AG04450 (cell line): ENCODE measurements around the gene SLTM. TPM values are rescaled to one million over a fixed set of nuclear protein-coding genes. Genes with fewer than 3 reads are reported as not detected.

ENCODE experiments used
- CTCF ChIA-PET: fragments of 300-600, 350-600 bp; formaldehyde crosslinking; extraction: SDS; loops from one replicate; lab custom pipeline; 2022; ENCODE audit warnings: antibody characterized with exemption, inconsistent platforms; lab: Charles Lee
- POLR2A ChIA-PET: fragments of 350-600 bp; formaldehyde crosslinking; extraction: SDS; loops from one replicate; lab custom pipeline; 2021; ENCODE audit warnings: antibody characterized with exemption, inconsistent platforms; lab: Yijun Ruan, JAX
- DNase-seq: peaks from one replicate; pipeline ENCODE4 v3.0.0-alpha.2; 2011; ENCODE audit warnings: low read depth, low spot score
- H3K27ac ChIP-seq: one replicate; pipeline ENCODE4 v1.5.1; 2012; ENCODE audit warnings: low read depth, low read length, control low read depth
- H3K27me3 ChIP-seq: one replicate; pipeline ENCODE4 v1.6.0; 2012; ENCODE audit warnings: low read length; ENCODE audit not compliant: control insufficient read depth, insufficient read depth
- H3K4me3 ChIP-seq: 2 replicates; pipeline ENCODE4 v1.5.1; 2011; ENCODE audit warnings: mild to moderate bottlenecking, low read depth, low read length, control low read depth
- H3K9me3 ChIP-seq: 2 replicates; pipeline ENCODE4 v1.5.1; 2012; ENCODE audit warnings: low read length; ENCODE audit not compliant: control insufficient read depth, insufficient read depth
- polyA plus RNA-seq: library from polyadenylated mRNA; depleted of rRNA; stranded (reverse); fragments of >200 nt; gene quantifications from 2 replicates; pipeline ENCODE4 v1.2.3, GENCODE V29; 2011
- TF ChIP-seq, protein P1 (sequence below): IDR thresholded peaks from 2 replicates; pipeline ENCODE4 v1.5.1; 2011; ENCODE audit warnings: low read depth, low read length, control low read depth, inconsistent platforms

SLTM gene
- polyA plus RNA-seq, 1 experiment, result 36.2 TPM

DNA sequence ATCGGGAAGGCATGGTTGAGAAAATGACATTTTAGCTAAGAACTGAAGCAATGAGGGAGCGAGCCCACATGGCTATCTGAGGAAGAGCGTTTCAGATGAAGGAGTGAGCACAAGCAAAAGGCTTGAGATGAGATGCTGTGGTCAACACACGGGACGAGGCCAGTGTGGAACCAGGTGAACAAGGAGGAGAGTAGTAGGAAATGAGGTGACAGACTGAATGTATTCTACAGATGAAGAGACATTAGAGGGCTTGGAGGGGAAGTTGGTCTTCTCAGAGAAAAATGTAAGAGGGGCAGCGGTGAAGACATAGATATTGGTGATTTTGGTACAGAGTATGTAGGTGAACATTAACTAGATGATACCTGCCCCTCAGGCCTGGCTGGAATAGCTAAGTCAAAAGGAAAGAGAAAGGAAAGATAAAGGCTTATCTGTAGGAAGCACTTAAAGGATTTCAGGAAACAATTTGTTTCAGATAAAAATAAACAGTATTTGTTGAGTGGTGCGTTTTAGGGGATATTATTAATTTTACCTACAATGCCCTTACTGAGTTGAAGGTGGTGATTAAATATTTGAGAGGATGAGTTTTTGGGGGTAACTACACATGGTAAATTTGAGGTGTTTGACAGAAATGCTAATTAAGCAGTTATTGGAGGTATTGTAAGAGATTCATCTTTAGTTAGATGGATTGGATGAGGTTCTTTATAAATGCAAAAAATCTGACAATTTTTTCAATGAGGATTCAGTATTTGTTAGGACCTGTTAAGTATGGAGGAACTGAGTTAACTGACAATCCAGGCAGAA, 57.0 kb downstream of the SLTM start:
- DNase-seq, result no peak
- TF ChIP-seq, protein P1, sequence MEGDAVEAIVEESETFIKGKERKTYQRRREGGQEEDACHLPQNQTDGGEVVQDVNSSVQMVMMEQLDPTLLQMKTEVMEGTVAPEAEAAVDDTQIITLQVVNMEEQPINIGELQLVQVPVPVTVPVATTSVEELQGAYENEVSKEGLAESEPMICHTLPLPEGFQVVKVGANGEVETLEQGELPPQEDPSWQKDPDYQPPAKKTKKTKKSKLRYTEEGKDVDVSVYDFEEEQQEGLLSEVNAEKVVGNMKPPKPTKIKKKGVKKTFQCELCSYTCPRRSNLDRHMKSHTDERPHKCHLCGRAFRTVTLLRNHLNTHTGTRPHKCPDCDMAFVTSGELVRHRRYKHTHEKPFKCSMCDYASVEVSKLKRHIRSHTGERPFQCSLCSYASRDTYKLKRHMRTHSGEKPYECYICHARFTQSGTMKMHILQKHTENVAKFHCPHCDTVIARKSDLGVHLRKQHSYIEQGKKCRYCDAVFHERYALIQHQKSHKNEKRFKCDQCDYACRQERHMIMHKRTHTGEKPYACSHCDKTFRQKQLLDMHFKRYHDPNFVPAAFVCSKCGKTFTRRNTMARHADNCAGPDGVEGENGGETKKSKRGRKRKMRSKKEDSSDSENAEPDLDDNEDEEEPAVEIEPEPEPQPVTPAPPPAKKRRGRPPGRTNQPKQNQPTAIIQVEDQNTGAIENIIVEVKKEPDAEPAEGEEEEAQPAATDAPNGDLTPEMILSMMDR, result no peak
- ChIA-PET POLR2A (interaction anchor here (0.8 kb wide), 1 partner anchor 55 kb away, joined by 3 read pairs; no protein-coding TSS in a partner anchor), CTCF (no interaction called here)
- H3K9me3 ChIP-seq, result no peaks in the 10 kb centered on the region
- H3K27me3 ChIP-seq, result no peaks in the 10 kb centered on the region
- H3K4me3 ChIP-seq, result no peak overlapping the region
- H3K27ac ChIP-seq, result no peak overlapping the region

DNA sequence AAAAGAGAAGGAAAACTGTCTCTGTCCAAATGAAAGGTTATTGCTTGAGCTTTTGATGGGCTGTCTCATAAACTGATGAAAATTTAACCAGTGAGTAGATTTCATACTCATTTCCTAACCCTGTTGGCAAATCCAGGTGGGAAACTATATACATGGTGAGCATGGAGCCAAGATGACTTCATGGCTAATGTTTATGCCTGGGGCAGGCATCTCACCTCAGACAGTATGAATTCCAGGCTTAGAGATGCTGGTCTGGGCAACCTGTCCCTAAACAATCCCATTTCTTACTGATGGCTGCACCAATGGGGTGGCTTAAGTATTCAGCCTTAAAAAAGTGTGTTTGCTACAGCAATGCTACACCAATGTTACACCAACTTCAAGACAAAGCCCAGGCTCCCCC, 58.1 kb downstream of the SLTM start:
- ChIA-PET POLR2A (no interaction called here), CTCF (no interaction called here)
- DNase-seq, result no peak
- Histone ChIP-seq H3K27me3 (no peaks in the 10 kb centered on the region), H3K27ac (no peak overlapping the region), H3K4me3 (no peak overlapping the region), H3K9me3 (no peaks in the 10 kb centered on the region)
- TF ChIP-seq, protein P1, result no peak

DNA sequence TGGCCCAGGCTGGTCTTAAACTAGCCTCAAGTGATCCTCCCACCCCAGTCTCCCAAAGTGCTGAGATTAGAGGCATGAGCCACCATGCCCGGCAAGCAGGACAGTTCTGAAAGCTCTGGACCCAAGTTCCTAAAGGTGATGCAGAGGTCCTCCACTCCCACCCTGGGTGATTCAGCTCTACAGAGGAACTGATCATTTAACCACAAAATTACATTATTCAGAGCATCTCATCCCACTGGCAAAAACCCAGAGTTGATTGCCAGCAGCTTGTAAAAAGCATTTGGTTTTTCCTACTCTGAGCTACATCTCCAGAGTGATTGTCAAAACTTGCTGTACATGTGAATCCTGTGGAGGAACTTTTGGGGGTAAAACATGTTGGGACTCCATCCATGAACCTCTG, 60.2 kb downstream of the SLTM start:
- Histone ChIP-seq H3K27me3 (no peaks in the 10 kb centered on the region), H3K4me3 (no peak overlapping the region), H3K27ac (no peak overlapping the region), H3K9me3 (no peaks in the 10 kb centered on the region)
- ChIA-PET POLR2A (interaction anchor here (1.0 kb wide), 1 partner anchor 17 kb away, joined by 5 read pairs; no protein-coding TSS in a partner anchor), CTCF (interaction anchor here (0.7 to 1.1 kb wide), 2 partner anchors 22 to 645 kb away, joined by 3 read pairs; no protein-coding TSS in a partner anchor)
- DNase-seq, result no peak
- TF ChIP-seq, protein P1, result no peak

GRCh38 chr15:58870451-58870850, 63.0 kb downstream of the SLTM start:
- Histone ChIP-seq H3K4me3 (no peak overlapping the region), H3K27ac (no peak overlapping the region), H3K27me3 (no peaks in the 10 kb centered on the region), H3K9me3 (peaks cover 3% of the 10 kb centered on the region; the same call in 1 of the 2 replicates)
- DNase-seq, result no peak
- TF ChIP-seq, protein P1, result no peak
- CTCF ChIA-PET, result no interaction called here
- POLR2A ChIA-PET, result no interaction called here

DNA sequence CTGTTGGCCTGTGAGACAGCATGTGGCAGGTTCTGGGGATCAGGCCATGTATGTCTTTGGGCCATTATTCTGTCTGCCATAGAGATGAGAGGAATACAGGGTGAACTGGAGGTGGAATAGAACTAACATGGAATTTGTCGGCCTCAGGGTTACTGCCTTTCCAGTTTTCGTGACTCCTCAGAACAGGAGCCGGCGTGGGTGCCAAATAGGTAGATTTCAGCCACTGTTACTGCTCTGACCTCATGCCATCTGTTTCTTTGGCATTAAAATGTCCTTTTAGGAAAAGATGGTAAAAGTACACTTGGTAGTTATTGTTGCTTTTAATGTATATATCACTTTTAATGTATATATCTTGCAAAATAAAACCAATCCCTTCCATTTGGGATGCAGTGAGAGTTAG, 65.6 kb downstream of the SLTM start:
- Histone ChIP-seq H3K4me3 (no peak overlapping the region), H3K27ac (no peak overlapping the region), H3K27me3 (no peaks in the 10 kb centered on the region), H3K9me3 (peaks cover 3% of the 10 kb centered on the region; the same call in 1 of the 2 replicates)
- TF ChIP-seq, protein P1, result no peak
- POLR2A ChIA-PET, result no interaction called here
- no peak for DNase-seq
- CTCF ChIA-PET, result no interaction called here
